ENCODE measurements around the gene ZNF462. TPM values are rescaled to one million over a fixed set of nuclear protein-coding genes. Genes with fewer than 3 reads are reported as not detected.

Gene ZNF462
- total RNA-seq, 6 experiments from 2014 or later = 0.93 to 4.0 (median 2.9) TPM

- no peaks in the 10 kb centered on the region for H3K27me3 ChIP-seq
- 51% methylated on average over 8 of the region's 13 CpGs for WGBS (ENCODE audit: insufficient coverage, low coverage, low lambda C conversion rate, missing lambda C conversion rate)
- no peaks in the 10 kb centered on the region for H3K36me3 ChIP-seq
- TF ChIP-seq CTCF (IDR thresholded peaks at IDR 0.05) = no peak
- no peak for TF ChIP-seq POLR2A (IDR thresholded peaks at IDR 0.05)
- no peak for DNase-seq
- no peak for ATAC-seq
- H3K4me3 ChIP-seq = no peak overlapping the region
- H3K27ac ChIP-seq = no peak overlapping the region
- no peaks in the 10 kb centered on the region for H3K4me1 ChIP-seq
- H3K9me3 ChIP-seq = no peaks in the 10 kb centered on the region
- intact Hi-C loops (cut with DNase I) = no loop called here
These were observed 186.3 kb downstream of the ZNF462 start for GRCh38 chr9:107049046-107049802.

GRCh38 chr9:107049803-107050184 lies 186.8 kb downstream of the ZNF462 start:
- Histone ChIP-seq H3K4me3 (no peak overlapping the region), H3K4me1 (no peaks in the 10 kb centered on the region), H3K9me3 (no peaks in the 10 kb centered on the region), H3K27ac (no peak overlapping the region), H3K36me3 (no peaks in the 10 kb centered on the region), H3K27me3 (no peaks in the 10 kb centered on the region)
- intact Hi-C loops (cut with DNase I) = no loop called here
- TF ChIP-seq POLR2A (IDR thresholded peaks at IDR 0.05) = no peak
- TF ChIP-seq CTCF (IDR thresholded peaks at IDR 0.05) = no peak
- no CpG with 5 or more reads among the region's 2 CpGs for WGBS (ENCODE audit: insufficient coverage, low coverage, low lambda C conversion rate, missing lambda C conversion rate)
- ATAC-seq (no peak), DNase-seq (no peak)

DNA sequence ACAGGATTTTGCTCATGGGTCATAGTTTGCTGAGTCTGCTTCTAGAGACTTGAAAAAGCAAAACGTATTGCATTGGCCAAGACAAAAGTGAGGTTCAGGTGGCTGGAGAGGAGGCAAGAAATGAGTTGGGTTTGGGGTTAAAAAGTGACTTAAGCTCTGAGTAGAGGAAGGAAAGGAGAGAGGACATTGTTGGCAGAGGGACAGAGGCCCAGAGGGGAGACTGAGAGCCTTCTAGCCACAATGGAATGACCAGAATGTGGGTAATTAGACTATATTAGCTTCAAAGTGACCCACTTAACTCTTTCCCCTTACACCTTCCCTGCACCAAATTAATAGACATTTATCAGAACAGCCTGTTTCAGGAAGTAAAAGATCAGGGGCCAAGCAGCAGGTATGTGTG lies 188.4 kb downstream of the ZNF462 start:
- DNase-seq = no peak
- Histone ChIP-seq H3K36me3 (no peaks in the 10 kb centered on the region), H3K4me1 (no peaks in the 10 kb centered on the region), H3K27ac (no peak overlapping the region), H3K9me3 (no peaks in the 10 kb centered on the region), H3K4me3 (no peak overlapping the region), H3K27me3 (no peaks in the 10 kb centered on the region)
- no peak for TF ChIP-seq POLR2A (IDR thresholded peaks at IDR 0.05)
- TF ChIP-seq CTCF (IDR thresholded peaks at IDR 0.05) = no peak
- no peak for ATAC-seq
- intact Hi-C loops (cut with DNase I) = no loop called here
- WGBS (ENCODE audit: insufficient coverage, low coverage, low lambda C conversion rate, missing lambda C conversion rate) = 38% methylated on average over 1 of the region's 1 CpG

DNA sequence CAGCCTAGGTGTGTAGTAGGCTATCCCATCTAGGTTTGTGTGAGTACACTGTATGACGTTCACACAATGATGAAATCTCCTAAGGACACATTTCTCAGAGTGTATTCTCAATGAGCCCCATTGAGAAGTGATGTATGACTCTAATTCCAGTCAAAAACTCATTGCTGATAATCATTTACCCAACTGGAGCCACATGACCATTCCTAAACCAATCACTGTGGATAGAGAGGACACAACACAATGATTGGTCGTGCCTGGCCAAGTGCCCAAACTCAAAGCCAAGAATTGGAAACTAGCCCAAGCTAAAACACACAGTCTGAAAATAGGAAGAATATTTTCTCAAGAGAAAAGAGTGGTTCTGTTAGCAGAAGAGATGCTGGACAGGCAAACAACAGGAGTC lies 191.2 kb downstream of the ZNF462 start:
- Histone ChIP-seq H3K4me3 (no peak overlapping the region), H3K27me3 (no peaks in the 10 kb centered on the region), H3K27ac (no peak overlapping the region), H3K36me3 (no peaks in the 10 kb centered on the region), H3K9me3 (no peaks in the 10 kb centered on the region), H3K4me1 (no peaks in the 10 kb centered on the region)
- 55% methylated on average over 2 of the region's 2 CpGs for WGBS (ENCODE audit: insufficient coverage, low coverage, low lambda C conversion rate, missing lambda C conversion rate)
- intact Hi-C loops (cut with DNase I) = no loop called here
- TF ChIP-seq POLR2A (IDR thresholded peaks at IDR 0.05) (no peak), CTCF (IDR thresholded peaks at IDR 0.05) (no peak)
- no peak for DNase-seq
- no peak for ATAC-seq
